Measurements from ENCODE around the gene DNAJC13.

DNA sequence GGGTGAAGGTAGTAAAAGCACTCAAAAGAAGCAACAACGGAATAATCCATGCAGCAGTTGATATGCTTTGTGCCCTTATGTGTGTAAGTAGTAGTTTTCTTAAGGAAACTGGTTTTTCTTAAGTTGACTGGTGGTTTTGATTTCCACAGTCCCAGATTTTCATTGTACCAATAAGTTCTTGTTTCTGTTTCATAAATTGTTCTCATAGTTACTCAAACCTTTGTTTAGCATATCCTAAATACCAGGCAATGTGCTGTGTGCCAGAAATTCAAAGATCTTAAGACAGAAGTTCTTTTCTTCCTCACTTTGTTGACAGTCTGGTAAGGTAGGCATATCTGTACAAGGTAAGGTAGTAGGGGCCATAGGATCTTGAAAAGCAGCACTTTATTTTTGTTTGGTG is 40.0 kb downstream of the DNAJC13 start:
- no peak for TF ChIP-seq POLR2AphosphoS5 (IDR thresholded peaks at IDR 0.05)
- TF ChIP-seq, protein P1, sequence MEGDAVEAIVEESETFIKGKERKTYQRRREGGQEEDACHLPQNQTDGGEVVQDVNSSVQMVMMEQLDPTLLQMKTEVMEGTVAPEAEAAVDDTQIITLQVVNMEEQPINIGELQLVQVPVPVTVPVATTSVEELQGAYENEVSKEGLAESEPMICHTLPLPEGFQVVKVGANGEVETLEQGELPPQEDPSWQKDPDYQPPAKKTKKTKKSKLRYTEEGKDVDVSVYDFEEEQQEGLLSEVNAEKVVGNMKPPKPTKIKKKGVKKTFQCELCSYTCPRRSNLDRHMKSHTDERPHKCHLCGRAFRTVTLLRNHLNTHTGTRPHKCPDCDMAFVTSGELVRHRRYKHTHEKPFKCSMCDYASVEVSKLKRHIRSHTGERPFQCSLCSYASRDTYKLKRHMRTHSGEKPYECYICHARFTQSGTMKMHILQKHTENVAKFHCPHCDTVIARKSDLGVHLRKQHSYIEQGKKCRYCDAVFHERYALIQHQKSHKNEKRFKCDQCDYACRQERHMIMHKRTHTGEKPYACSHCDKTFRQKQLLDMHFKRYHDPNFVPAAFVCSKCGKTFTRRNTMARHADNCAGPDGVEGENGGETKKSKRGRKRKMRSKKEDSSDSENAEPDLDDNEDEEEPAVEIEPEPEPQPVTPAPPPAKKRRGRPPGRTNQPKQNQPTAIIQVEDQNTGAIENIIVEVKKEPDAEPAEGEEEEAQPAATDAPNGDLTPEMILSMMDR (IDR thresholded peaks at IDR 0.05) = no peak
- no peak for TF ChIP-seq POLR2A (IDR thresholded peaks at IDR 0.05)
- TF ChIP-seq EP300 (IDR thresholded peaks at IDR 0.05) = no peak

Measured in suprapubic skin (tissue), 4 donors.